Lung (tissue), 12 donors: ENCODE measurements around the gene SLC25A29. TPM values are rescaled to one million over a fixed set of nuclear protein-coding genes. Genes with fewer than 3 reads are reported as not detected.

Source experiments
- ATAC-seq: fragments of 200-7000 bp; cut with Tn5 transposase; one replicate; pipeline ENCODE4 v1.9.1; 2020; ENCODE audit warnings: moderate number of reproducible peaks; ENCODE audit not compliant: insufficient read depth, low FRiP score
- DNase-seq, 3 donors: peaks; one replicate each; pipeline ENCODE4 v3.0.0-alpha.2; 2013 to 2017
- H3K27ac ChIP-seq, 2 donors: one replicate each; pipeline ENCODE4 v1.5.1; 2013; ENCODE audit warnings: mild to moderate bottlenecking in 2 of 2, moderate library complexity in 2 of 2, control low read depth in 1 of 2, inconsistent platforms in 1 of 2, low read depth in 1 of 2, low read length in 1 of 2
- H3K27me3 ChIP-seq, 3 donors: one replicate each; pipeline ENCODE4 v1.5.1; 2013; ENCODE audit warnings: low read length in 2 of 3; ENCODE audit not compliant: control insufficient read depth in 3 of 3, insufficient read depth in 3 of 3
- H3K36me3 ChIP-seq, 4 donors: one replicate each; pipeline ENCODE4 v1.5.1; 2013; ENCODE audit warnings: low read length in 4 of 4, mild to moderate bottlenecking in 1 of 4, moderate library complexity in 1 of 4; ENCODE audit not compliant: control insufficient read depth in 4 of 4, insufficient read depth in 4 of 4
- H3K4me1 ChIP-seq, 5 donors: one replicate each; pipeline ENCODE4 v1.5.1; 2013; ENCODE audit warnings: low read length in 5 of 5, mild to moderate bottlenecking in 2 of 5, moderate library complexity in 1 of 5; ENCODE audit not compliant: control insufficient read depth in 5 of 5, insufficient read depth in 5 of 5
- H3K4me3 ChIP-seq: one replicate; pipeline ENCODE4 v1.5.1; 2013; ENCODE audit warnings: mild to moderate bottlenecking, control low read depth, moderate library complexity
- H3K9ac ChIP-seq, 2 donors: one replicate each; pipeline ENCODE4 v1.5.1; 2013; ENCODE audit warnings: low read length in 2 of 2, control low read depth in 1 of 2; ENCODE audit not compliant: insufficient read depth in 1 of 2
- H3K9me3 ChIP-seq, 4 donors: one replicate each; pipeline ENCODE4 v1.5.1; 2013; ENCODE audit warnings: low read length in 3 of 4, mild to moderate bottlenecking in 1 of 4, moderate library complexity in 1 of 4; ENCODE audit not compliant: control insufficient read depth in 4 of 4, insufficient read depth in 3 of 4
- CTCF ChIP-seq: IDR thresholded peaks from 2 replicates; pipeline ENCODE4 v1.5.1; 2012; ENCODE audit warnings: mild to moderate bottlenecking; ENCODE audit errors: control extremely low read depth, extremely low read depth
- WGBS, 2 donors: extraction: QIAGEN DNeasy Blood & Tissue Kit; methylation state at CpG; one replicate each; pipeline ENCODE4 v1.1.7; 2013; 5-methylcytosine and 5-hydroxymethylcytosine counted together
- polyA plus RNA-seq, 2 donors: library from polyadenylated mRNA; stranded (reverse); fragments of 200-250 nt; gene quantifications; one replicate each; pipeline ENCODE4 v1.2.1, GENCODE V29; 2013
- total RNA-seq, 2 donors: library from RNA; depleted of rRNA in 1 of 2; stranded (reverse); fragments of >200 nt in 1 of 2; gene quantifications; one replicate each; pipeline ENCODE4 v1.2.1, GENCODE V29; 2014 to 2021
- donor health status: control.
- donor health status: control.
- donor health status: Bipolar disorder and iron deficiency.
- donor health status: healthy.
- donor health status: DM: yes; HTN: yes; CAD: no.

The SLC25A29 gene
- total and polyA plus RNA-seq, 4 donors = 34.6 to 91.0 (median 60.5) TPM

- peaks cover 0 to 25% (median 0%) of the 10 kb centered on the region in 4 donors for H3K36me3 ChIP-seq
- DNase-seq (no peak), ATAC-seq (no peak)
- no peaks in the 10 kb centered on the region for H3K27me3 ChIP-seq
- H3K9me3 ChIP-seq = no peaks in the 10 kb centered on the region
- no peak overlapping the region for H3K4me3 ChIP-seq
- no peak for TF ChIP-seq CTCF
- H3K9ac ChIP-seq = no peak overlapping the region
- 83 to 85% methylated on average over 12 to 13 of the region's 13 CpGs for WGBS, 2 donors
- no peak overlapping the region for H3K27ac ChIP-seq
- H3K4me1 ChIP-seq = peaks cover 0 to 10% (median 0%) of the 10 kb centered on the region in 5 donors
Observed at GRCh38 chr14:100330388-100330931, 24.2 kb upstream of the SLC25A29 start.

- Histone ChIP-seq H3K9me3 (no peaks in the 10 kb centered on the region), H3K36me3 (peaks cover 0 to 23% (median 0%) of the 10 kb centered on the region in 4 donors), H3K27ac (no peak overlapping the region), H3K27me3 (no peaks in the 10 kb centered on the region), H3K4me1 (peaks cover 0 to 10% (median 0%) of the 10 kb centered on the region in 5 donors), H3K4me3 (no peak overlapping the region), H3K9ac (no peak overlapping the region)
- no peak for TF ChIP-seq CTCF
- ATAC-seq (no peak), DNase-seq (no peak)
- WGBS, 2 donors = 90% methylated on average over 11 of the region's 11 CpGs
Observed at GRCh38 chr14:100330007-100330344, 23.7 kb upstream of the SLC25A29 start.

GRCh38 chr14:100329233-100330006 is 23.2 kb upstream of the SLC25A29 start:
- ATAC-seq (no peak), DNase-seq (no peak)
- Histone ChIP-seq H3K9ac (no peak overlapping the region), H3K27ac (no peak overlapping the region), H3K9me3 (no peaks in the 10 kb centered on the region), H3K36me3 (peaks cover 0 to 18% (median 0%) of the 10 kb centered on the region in 4 donors), H3K27me3 (no peaks in the 10 kb centered on the region), H3K4me1 (peaks cover 0 to 10% (median 0%) of the 10 kb centered on the region in 5 donors), H3K4me3 (no peak overlapping the region)
- 86 to 94% methylated on average over 35 to 36 of the region's 36 CpGs for WGBS, 2 donors
- TF ChIP-seq CTCF = no peak
